Activated naive CD4-positive, alpha-beta T cell treated with anti-CD3 and anti-CD28 coated beads, Interleukin-2, amount 50 U/mL, for 72 hours (primary cell): ENCODE measurements around the gene LIN7B. TPM values are rescaled to one million over a fixed set of nuclear protein-coding genes. Genes with fewer than 3 reads are reported as not detected.

Experiments used
- ATAC-seq, 2 donors: fragments of 150-1000 bp; cut with Tn5 transposase; 2 replicates each; pipeline ENCODE4 v1.10.0; 2021; ENCODE audit warnings: mild to moderate bottlenecking in 2 of 2, moderate library complexity in 2 of 2
- DNase-seq, 2 donors: peaks; one replicate each; pipeline ENCODE4 v3.0.0; 2021 to 2022; ENCODE audit warnings: low spot score in 2 of 2
- H3K27ac Mint-ChIP-seq, 2 donors: one replicate each; pipeline ENCODE4 v1.8.0; 2022; ENCODE audit warnings: mild to moderate bottlenecking in 2 of 2, mixed read lengths in 2 of 2
- H3K36me3 Mint-ChIP-seq, 2 donors: one replicate each; pipeline ENCODE4 v1.8.0; 2022; ENCODE audit warnings: mixed read lengths in 2 of 2
- H3K9me3 Mint-ChIP-seq, 2 donors: one replicate each; pipeline ENCODE4 v1.8.0; 2022; ENCODE audit warnings: mixed read lengths in 2 of 2
- total RNA-seq, 2 donors: library from RNA; stranded (reverse); gene quantifications; one replicate each; pipeline ENCODE4 v1.2.3, GENCODE V29; 2022

LIN7B gene
- total RNA-seq, 2 donors from 2014 or later = 1.9 to 12.4 TPM

DNA sequence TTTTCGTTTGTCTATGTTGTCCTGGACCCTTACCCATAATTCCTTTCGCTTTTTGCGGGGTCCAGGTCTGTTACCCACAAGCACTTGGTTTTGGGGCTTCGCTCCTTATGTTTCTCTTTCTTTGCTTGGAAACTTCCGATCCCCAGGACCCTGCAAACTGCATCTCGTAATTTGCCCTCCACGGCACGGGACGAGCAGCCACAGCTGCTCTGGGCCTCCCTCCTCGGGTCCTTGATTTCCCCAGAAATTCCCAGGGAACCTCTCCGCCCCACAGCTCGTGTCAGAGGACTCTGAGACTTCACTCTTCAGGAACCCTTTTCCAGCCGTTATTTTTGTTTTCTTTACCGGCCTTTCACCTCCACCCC, 28.3 kb upstream of the LIN7B start:
- Mint-ChIP-seq H3K36me3 (peaks cover 28 to 31% of the 10 kb centered on the region in 2 donors), H3K27ac (peak overlapping the region; percentile 94 to 100), H3K9me3 (no peaks in the 10 kb centered on the region)
- no peak for DNase-seq
- ATAC-seq = no peak

DNA sequence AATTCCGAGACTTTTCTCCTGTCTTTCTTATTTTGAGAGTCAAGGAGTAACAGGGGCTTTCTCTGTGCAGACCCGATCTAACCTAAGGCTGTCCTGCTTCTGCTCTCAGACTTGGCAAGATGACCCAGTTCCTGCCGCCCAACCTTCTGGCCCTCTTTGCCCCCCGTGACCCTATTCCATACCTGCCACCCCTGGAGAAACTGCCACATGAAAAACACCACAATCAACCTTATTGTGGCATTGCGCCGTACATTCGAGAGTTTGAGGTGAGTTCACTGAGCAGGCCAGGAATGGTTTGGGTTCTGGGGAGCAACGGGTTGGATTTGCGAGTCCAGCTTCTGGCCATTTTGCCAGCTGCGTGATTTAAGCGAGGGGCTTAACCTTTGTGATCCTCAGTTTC, 27.9 kb upstream of the LIN7B start:
- ATAC-seq (no peak), DNase-seq (no peak)
- H3K27ac Mint-ChIP-seq = peak overlapping the region; percentile 94 to 100
- no peaks in the 10 kb centered on the region for H3K9me3 Mint-ChIP-seq
- peaks cover 31 to 32% of the 10 kb centered on the region in 2 donors for H3K36me3 Mint-ChIP-seq

DNA sequence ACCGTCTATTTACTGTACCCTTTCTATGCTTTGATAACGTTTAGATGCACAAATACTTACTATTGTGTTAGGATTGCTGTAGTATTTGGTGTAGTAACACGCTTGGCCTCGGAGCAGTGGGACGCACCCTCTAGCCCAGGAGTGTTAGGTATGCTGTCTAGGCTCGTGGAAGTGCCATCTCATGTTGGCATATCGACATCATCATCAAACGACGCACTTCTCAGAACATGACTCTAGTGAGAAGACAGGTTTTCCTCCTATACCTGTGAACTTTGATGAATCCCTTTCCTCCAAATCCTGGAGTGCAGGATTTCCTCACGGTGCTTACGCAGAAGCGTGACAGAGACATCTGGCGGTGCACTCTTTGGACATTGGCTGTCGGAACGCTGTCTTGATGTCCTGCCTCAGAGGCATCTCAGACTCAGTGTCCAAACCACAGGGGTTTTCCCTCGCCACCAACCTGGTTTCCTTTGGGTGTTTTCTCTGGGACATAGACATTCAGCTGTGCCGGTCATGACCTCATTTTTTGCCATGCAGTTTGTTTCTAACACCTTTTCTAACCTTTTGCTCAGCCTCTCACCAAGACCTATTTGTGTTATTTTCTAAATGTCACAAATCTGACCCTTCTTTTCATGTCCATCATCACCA, 22.7 kb upstream of the LIN7B start:
- Mint-ChIP-seq H3K9me3 (no peaks in the 10 kb centered on the region), H3K36me3 (peaks cover 24 to 32% of the 10 kb centered on the region in 2 donors), H3K27ac (peak overlapping the region; percentile 29 to 63)
- peak in 1 of 2 donors; percentile 46 for ATAC-seq
- DNase-seq = no peak

DNA sequence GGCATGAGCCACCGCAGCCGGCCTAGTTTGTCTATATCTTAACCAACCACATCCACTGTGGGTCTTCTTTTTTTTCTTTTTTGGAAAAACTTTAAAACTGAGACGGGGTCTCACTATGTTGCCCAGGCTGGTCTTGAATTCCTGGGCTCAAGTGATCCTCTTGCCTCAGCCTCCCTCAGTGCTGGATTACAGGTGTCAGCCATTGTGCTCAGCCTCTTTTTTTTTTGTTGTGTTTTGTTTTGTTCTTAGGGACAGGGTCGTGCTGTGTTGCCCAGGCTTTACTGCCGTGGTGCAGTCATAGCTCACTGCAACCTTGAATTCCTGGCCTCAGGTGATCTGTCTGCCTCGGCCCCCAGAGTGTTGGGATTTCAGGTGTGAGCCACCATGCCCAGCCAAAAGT, 21.5 kb upstream of the LIN7B start:
- Mint-ChIP-seq H3K27ac (peak overlapping the region in 1 of 2 donors; percentile 17), H3K9me3 (no peaks in the 10 kb centered on the region), H3K36me3 (peaks cover 17 to 23% of the 10 kb centered on the region in 2 donors)
- ATAC-seq (no peak), DNase-seq (no peak)

DNA sequence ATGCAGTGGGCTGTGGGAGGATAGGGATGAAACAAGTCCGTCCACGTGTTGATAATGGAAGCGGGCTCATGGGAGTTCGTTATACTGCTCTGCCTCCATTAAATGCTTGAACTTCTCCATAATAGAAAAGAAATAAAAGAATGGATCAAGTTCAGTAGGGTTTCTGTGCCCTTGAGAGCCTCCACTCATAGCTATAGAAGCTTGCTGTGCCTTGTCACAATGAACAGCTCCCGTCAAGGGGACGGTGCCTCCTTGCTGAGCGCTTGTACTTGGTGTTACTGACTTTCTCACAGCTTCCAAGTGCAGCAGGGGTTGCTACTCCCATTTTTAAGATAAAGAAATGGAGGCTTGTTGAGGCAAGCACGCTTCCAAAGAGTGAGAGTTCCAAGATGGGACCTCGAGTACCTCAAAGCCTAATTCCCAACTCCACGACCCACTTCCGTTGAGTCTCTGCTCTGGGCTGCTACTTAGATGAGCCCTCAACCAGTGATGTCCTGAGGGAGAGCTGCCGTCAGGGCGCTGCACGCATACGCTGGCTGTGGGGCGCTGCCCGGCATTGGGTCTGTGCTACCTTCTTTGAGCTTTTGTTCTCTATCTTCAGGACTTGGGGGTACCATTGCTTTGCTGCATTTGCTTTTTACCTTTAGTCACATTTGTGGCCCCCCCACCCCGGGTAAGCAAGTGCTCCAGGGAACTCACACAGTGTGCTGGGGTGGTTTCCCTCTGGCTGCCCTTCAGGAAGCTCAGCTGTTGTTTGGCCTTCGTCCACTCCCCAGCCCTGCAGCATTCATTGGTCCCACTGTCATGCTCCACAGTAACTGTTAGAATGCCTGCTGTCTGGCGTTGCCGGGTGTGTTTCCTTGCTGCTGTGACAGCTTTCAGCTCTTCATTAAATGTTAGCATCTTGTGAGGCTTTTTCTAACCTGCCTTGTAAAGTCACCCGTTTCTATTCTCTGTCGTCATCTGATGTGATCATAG, 19.4 kb upstream of the LIN7B start:
- ATAC-seq (peak in 1 of 2 donors; percentile 16), DNase-seq (no peak)
- peak overlapping the region; percentile 65 to 85 for H3K27ac Mint-ChIP-seq
- H3K9me3 Mint-ChIP-seq = no peaks in the 10 kb centered on the region
- peaks cover 17 to 31% of the 10 kb centered on the region in 2 donors for H3K36me3 Mint-ChIP-seq

DNA sequence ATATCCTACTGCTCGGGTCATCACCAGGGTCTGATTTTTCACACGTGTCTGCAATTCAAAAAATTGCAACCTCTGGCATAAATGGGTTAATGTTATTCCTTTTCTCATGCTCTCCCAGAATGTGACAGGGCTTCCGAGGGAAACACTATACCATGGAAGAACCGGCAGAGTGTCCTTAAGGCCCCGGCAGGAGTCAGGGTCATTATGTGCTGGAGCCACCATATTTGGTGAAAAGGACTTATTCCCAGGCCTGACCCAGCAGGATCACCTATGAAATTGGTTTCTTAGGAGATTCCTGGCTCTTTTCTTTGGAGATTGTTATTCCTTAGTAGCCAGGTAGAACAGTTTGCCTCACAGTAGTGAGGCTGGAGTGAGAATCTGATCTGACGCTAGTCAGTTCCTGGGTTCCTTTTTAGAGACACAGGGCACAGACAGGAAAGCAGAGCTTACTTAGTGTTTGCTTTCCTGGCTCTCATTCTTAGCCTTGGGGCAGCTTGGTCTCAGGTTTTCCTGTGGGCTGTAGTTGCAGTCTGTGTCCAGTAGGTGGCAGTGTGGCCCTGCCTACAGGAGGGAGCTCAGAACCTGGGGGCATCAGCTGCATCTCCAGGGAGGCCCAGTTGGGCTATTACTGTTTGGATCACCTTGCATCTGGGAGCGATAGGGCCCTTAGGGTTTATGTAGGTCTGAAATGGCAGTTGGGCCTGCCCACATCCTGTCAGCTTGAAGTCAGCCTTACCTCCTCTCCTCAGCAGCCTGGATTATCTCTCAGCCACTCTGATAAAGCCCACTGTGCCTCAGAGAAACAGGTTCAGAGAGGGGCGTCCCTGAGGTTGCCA, 16.5 kb upstream of the LIN7B start:
- peaks cover 6 to 22% of the 10 kb centered on the region in 2 donors for H3K36me3 Mint-ChIP-seq
- ATAC-seq = peak; percentile 76 to 77
- H3K9me3 Mint-ChIP-seq = no peaks in the 10 kb centered on the region
- no peak overlapping the region for H3K27ac Mint-ChIP-seq
- peak; percentile 63 to 82 for DNase-seq

DNA sequence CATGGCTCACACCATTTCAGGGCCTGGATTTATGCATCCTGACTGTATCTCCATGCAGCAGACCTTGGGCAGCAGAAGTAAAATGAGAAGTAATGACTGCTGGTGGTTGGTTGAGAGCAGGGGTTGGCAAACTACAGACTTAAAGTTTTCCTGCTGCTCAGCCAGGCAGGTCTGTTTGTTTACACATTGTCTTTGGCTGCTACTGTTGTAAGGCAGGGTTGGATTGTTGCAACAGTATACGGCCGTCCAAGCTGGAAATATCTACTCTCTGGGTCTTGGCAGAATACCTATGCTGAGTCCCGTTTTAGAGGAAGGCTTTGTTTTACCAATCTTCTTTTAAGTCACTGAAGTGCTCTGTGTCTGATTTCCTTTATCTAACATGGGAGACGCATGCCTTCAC, 15.4 kb upstream of the LIN7B start:
- Mint-ChIP-seq H3K9me3 (no peaks in the 10 kb centered on the region), H3K27ac (peak overlapping the region in 1 of 2 donors; percentile 29), H3K36me3 (peaks cover 6 to 22% of the 10 kb centered on the region in 2 donors)
- no peak for ATAC-seq
- no peak for DNase-seq

DNA sequence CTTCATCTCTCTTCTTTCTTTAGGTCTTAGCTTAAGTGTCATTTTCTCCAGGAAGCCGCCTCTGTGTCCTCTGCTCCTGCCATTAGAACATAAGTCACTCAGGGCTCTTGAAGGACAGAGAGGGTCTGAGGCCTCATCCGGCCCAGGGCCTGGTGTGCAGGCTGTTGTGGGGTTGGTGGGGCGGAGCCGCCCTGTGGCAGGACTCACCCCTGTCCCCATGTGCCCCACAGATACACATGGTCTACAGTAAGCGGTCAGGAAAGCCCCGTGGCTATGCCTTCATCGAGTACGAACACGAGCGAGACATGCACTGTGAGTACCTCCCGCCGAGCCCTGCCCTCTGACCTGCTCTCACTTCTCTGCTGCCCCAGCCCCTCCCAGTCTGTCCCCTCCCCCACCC, 13.0 kb upstream of the LIN7B start:
- H3K36me3 Mint-ChIP-seq = peaks cover 6 to 22% of the 10 kb centered on the region in 2 donors
- DNase-seq (no peak), ATAC-seq (no peak)
- H3K9me3 Mint-ChIP-seq = no peaks in the 10 kb centered on the region
- H3K27ac Mint-ChIP-seq = peak overlapping the region; percentile 35 to 84

DNA sequence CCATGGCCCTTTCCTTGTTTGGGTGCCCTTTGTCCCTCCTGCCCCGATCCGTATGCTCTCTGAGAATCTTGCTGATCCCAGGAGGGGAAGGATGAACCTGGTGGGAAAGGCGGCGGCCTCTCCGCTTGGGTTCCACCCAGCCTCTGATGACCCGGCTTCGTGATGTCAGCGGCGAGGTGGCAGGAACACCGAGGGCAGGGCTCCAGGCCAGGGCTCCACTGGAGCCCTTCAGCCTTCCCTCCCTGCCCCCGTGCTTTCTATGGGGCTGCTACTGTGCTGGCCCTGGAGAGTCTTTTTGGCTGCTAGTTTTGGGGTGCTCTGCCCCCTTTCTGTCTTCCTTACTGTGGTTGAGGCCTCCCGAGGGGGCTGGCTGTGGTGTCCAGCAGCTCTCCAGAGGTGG, 11.9 kb upstream of the LIN7B start:
- peaks cover 15 to 31% of the 10 kb centered on the region in 2 donors for H3K36me3 Mint-ChIP-seq
- no peaks in the 10 kb centered on the region for H3K9me3 Mint-ChIP-seq
- DNase-seq = no peak
- ATAC-seq = no peak
- peak overlapping the region in 1 of 2 donors; percentile 55 for H3K27ac Mint-ChIP-seq

DNA sequence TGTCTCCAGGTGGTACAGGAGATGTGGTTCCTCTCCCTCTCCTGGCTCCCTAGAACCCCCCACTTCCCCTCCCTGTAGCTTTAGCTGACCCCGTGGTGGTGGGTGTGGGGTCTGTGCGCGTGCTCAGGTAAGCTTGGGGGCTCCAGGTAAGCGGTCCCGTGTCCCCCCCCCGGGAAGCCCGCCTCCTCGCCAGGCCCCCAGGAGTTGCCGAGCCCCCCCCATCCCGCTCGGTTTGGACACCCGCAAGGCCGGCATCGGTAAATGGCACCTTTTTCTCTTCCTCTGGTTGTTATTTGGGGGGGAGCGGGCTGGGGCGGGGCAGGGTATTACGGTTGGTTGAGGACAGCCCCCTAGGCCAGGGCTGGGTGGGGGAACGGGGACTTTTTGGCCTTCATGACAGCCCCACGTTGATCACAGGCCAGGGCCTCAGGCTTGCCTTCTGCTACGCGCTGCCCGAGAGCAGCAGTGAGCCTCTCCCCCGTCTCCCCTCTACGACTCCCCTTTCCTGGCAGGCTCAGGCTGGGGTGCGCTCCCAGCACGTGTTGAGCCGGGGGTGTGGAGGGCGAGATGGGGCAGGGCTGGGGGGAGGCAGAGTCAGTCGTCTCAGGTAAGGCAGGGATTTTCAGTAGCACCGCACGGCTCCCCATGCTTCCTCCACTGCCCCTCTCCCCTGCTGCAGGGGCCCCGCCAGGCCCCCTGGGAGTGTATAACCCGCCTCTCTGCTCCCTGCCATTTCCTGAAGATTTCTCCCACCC, 10.7 kb upstream of the LIN7B start:
- no peaks in the 10 kb centered on the region for H3K9me3 Mint-ChIP-seq
- DNase-seq = no peak
- ATAC-seq = no peak
- H3K27ac Mint-ChIP-seq = no peak overlapping the region
- H3K36me3 Mint-ChIP-seq = peaks cover 16 to 34% of the 10 kb centered on the region in 2 donors

DNA sequence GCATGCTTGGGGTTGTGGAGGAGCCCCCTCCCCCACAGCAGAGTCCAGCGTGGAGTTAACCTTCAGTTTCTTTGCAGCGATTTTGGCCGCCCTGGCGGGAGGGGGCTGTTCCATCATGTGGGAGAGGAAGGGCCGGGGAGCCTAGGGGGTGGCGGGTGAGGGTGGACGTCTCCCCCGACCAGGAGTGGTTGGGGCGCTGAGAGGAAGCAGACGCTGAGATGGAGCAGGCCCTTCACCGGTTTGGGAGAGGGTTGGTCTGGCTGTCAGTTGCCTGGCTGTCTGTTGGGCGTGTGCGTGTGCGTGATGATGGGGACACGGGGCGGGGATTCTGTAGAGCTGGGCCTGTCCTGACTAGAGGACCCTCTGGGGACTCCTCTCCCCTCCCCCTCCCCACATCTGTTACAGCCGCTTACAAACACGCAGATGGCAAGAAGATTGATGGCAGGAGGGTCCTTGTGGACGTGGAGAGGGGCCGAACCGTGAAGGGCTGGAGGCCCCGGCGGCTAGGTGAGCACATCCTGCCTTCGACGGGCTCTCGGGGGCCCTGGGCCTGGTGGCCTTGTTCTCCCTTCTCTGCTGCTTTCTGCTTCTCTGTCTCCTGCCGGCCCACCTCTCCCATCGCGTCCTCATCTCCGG, 9.8 kb upstream of the LIN7B start:
- DNase-seq = no peak
- peaks cover 16 to 35% of the 10 kb centered on the region in 2 donors for H3K36me3 Mint-ChIP-seq
- H3K9me3 Mint-ChIP-seq = no peaks in the 10 kb centered on the region
- peak overlapping the region in 1 of 2 donors; percentile 94 for H3K27ac Mint-ChIP-seq
- ATAC-seq = no peak

DNA sequence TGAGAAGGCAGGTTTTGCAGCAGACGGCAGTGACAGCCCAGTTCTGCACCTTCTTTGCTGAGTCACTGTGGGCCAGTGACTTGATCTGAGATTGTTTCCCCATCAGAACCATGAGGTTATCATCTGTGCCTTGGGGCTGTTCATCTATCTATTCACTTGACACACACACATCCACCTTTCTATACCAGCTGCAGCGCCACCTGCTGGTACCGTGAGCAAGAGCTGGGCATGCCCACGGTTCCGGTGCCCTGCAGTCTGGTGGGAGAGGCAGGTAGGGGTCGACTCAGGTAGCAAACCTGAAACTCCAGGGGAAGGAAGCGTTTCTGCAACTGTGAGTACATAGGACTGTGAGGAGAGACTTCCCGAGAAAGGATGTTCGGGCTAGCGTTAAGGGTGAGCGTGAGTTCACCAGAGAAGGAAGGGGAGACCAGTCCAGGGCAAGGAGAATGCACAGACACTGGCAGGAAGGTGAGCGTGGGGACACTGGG, 7.5 kb upstream of the LIN7B start:
- peak overlapping the region; percentile 33 to 78 for H3K27ac Mint-ChIP-seq
- peaks cover 10 to 22% of the 10 kb centered on the region in 2 donors for H3K36me3 Mint-ChIP-seq
- no peaks in the 10 kb centered on the region for H3K9me3 Mint-ChIP-seq
- ATAC-seq (peak; percentile 66), DNase-seq (peak in 1 of 2 donors; percentile 70)

DNA sequence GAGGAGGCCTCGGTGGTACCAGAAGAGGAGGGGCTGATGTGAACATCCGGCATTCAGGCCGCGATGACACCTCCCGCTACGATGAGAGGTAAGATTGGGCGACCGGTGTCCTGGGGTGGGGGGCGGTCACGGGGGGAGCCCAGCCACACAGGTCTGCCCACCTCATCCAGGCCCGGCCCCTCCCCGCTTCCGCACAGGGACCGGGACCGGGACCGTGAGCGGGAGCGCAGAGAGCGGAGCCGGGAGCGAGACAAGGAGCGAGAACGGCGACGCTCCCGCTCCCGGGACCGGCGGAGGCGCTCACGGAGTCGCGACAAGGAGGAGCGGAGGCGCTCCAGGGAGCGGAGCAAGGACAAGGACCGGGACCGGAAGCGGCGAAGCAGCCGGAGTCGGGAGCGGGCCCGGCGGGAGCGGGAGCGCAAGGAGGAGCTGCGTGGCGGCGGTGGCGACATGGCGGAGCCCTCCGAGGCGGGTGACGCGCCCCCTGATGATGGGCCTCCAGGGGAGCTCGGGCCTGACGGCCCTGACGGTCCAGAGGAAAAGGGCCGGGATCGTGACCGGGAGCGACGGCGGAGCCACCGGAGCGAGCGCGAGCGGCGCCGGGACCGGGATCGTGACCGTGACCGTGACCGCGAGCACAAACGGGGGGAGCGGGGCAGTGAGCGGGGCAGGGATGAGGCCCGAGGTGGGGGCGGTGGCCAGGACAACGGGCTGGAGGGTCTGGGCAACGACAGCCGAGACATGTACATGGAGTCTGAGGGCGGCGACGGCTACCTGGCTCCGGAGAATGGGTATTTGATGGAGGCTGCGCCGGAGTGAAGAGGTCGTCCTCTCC, 6.3 kb upstream of the LIN7B start:
- Mint-ChIP-seq H3K36me3 (peaks cover 10 to 22% of the 10 kb centered on the region in 2 donors), H3K27ac (no peak overlapping the region), H3K9me3 (no peaks in the 10 kb centered on the region)
- no peak for DNase-seq
- ATAC-seq = no peak

DNA sequence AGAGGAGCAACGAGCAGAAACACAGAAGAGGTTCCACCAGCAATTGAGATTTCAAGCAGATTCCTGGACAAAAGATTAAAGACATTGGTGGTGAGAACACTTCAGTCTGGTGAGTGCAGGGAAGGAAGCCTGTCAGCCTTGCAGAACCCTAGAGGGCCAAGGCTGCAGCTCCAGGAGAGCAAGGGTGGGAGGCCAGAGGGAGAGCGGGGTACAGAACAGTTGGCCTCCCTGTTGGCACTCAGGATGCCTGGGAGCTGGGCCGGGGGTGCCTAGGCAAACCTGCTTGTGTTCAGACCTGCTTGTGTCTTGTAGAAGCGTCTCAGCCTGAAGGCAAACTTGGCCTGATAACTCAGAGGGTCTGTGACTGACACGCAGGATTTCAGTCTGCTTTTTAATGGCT, 5.1 kb upstream of the LIN7B start:
- ATAC-seq = no peak
- Mint-ChIP-seq H3K9me3 (no peaks in the 10 kb centered on the region), H3K36me3 (peaks cover 10 to 22% of the 10 kb centered on the region in 2 donors), H3K27ac (peak overlapping the region in 1 of 2 donors; percentile 1)
- no peak for DNase-seq
